GM18517 (cell line): ENCODE data around the gene RPH3AL.
"Not testable (repeated sequence)": the region's sequence is repeated elsewhere in the genome, so short reads cannot be mapped to it uniquely, and the experiment has no call there.

Experiments used
- ATAC-seq: cut with Tn5 transposase; IDR thresholded peaks from one replicate; pipeline ENCODE4 v1.9.1; 2021; ENCODE audit warnings: mild to moderate bottlenecking, moderate library complexity; ENCODE audit not compliant: unreplicated experiment

Gene RPH3AL

GRCh38 chr17:183021-183420 is 169.6 kb downstream of the RPH3AL start:
- ATAC-seq = no peak

- ATAC-seq = no peak
Observed at GRCh38 chr17:182050-182751, 170.4 kb downstream of the RPH3AL start.

- ATAC-seq = no peak
Observed at GRCh38 chr17:181245-182049, 171.2 kb downstream of the RPH3AL start, which contains the start of gene DOC2B. Gene DOC2B, minus strand, starts transcription at chr17:181650. Its CDS starts 171 bp downstream, at chr17:181479.

- no peak for ATAC-seq
Observed at GRCh38 chr17:180381-181244, 172.0 kb downstream of the RPH3AL start.

GRCh38 chr17:179781-180380 is 172.7 kb downstream of the RPH3AL start:
- ATAC-seq = no peak

GRCh38 chr17:179066-179432 is 173.6 kb downstream of the RPH3AL start:
- no peak for ATAC-seq

GRCh38 chr17:178292-179065 is 174.1 kb downstream of the RPH3AL start:
- ATAC-seq = no peak

- ATAC-seq = no peak
Observed at GRCh38 chr17:177762-178161, 174.8 kb downstream of the RPH3AL start.

GRCh38 chr17:177155-177554 is 175.5 kb downstream of the RPH3AL start:
- no peak for ATAC-seq

GRCh38 chr17:173166-173911 is 179.3 kb downstream of the RPH3AL start:
- ATAC-seq = no peak

GRCh38 chr17:172401-172800 is 180.2 kb downstream of the RPH3AL start:
- ATAC-seq = no peak

GRCh38 chr17:171871-172270 is 180.7 kb downstream of the RPH3AL start:
- no peak for ATAC-seq

- ATAC-seq = no peak
Observed at GRCh38 chr17:170130-170670, 182.4 kb downstream of the RPH3AL start.

- not testable (repeated sequence) for ATAC-seq
Observed at GRCh38 chr17:168614-169013, 184.0 kb downstream of the RPH3AL start.

- ATAC-seq = no peak
Observed at GRCh38 chr17:165939-166338, 186.7 kb downstream of the RPH3AL start.

GRCh38 chr17:164303-165235 is 188.0 kb downstream of the RPH3AL start:
- ATAC-seq = no peak

- ATAC-seq = no peak
Observed at GRCh38 chr17:163514-164098, 189.0 kb downstream of the RPH3AL start.

- no peak for ATAC-seq
Observed at GRCh38 chr17:162689-163088, 189.9 kb downstream of the RPH3AL start.
